Endothelial cell of umbilical vein (primary cell): ENCODE data around the gene MOBP.
A peak's percentile ranks its signal among the peaks of the same experiment; 100 is the strongest.

Source experiments
- CTCF ChIP-seq, 2 donors: IDR thresholded peaks; 1 replicate in 1 of 2; 2 replicates in 1 of 2; pipeline ENCODE4 v1.5.1; 2011; ENCODE audit warnings: low read length in 2 of 2, mild to moderate bottlenecking in 2 of 2, moderate library complexity in 2 of 2, control low read depth in 1 of 2, inconsistent platforms in 1 of 2, low read depth in 1 of 2; ENCODE audit not compliant: insufficient read depth in 1 of 2; ENCODE audit errors: extremely low read depth in 1 of 2
- POLR2A ChIP-seq: IDR thresholded peaks from 2 replicates; pipeline ENCODE4 v1.6.1; 2012; ENCODE audit warnings: low read depth, mild to moderate bottlenecking, control low read depth, low read length
- POLR2AphosphoS5 ChIP-seq: IDR thresholded peaks from 2 replicates; pipeline ENCODE4 v1.6.1; 2012; ENCODE audit warnings: low read depth, mild to moderate bottlenecking, control low read depth, low read length, moderate library complexity; ENCODE audit not compliant: insufficient read depth

- TF ChIP-seq CTCF (IDR thresholded peaks at IDR 0.05; ENCODE audit: extremely low read depth in 1 of 2, insufficient read depth in 1 of 2, low read depth in 1 of 2, low read length in 2 of 2) (no peak), POLR2AphosphoS5 (peak; percentile 37), POLR2A (no peak)
Observed at GRCh38 chr3:39494781-39495180, 27.3 kb downstream of the MOBP start.
